GM18951 (cell line): ENCODE data around the gene KIF6.

Experiments used
- POLR2A ChIP-seq: IDR thresholded peaks from 4 replicates; pipeline ENCODE4 v1.6.1; 2011; ENCODE audit warnings: mild to moderate bottlenecking; ENCODE audit not compliant: insufficient read length, insufficient read depth; ENCODE audit errors: extremely low read depth
- in situ Hi-C: fragments of 300-500 bp; cut with MboI; formaldehyde crosslinking; loops from one replicate; pipeline ENCODE4 v1.12.0; 2022; ENCODE audit warnings: low sequenced_read_pairs, mixed read lengths, inconsistent platforms; ENCODE audit not compliant: unreplicated experiment

Gene KIF6

DNA sequence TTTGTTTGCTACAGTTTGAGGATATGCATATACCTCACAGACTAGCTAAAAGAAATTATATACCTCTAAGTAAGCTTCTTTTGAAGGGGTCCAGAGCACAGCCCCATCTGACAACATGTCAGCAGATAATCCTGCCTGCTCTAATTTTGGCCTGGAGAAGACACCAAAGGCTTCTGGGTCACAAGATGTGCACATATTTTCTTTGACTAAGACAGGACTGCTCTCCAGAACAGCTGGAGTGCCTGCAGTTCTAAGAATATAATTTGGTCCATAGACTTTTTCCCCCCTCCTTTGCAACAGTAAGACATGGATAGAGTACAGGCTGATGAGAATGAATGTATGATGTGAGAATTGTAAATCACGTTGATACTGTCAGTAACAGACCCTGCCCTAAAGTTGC is 294.8 kb downstream of the KIF6 start:
- no peak for TF ChIP-seq POLR2A
- in situ Hi-C loops = no loop called here

DNA sequence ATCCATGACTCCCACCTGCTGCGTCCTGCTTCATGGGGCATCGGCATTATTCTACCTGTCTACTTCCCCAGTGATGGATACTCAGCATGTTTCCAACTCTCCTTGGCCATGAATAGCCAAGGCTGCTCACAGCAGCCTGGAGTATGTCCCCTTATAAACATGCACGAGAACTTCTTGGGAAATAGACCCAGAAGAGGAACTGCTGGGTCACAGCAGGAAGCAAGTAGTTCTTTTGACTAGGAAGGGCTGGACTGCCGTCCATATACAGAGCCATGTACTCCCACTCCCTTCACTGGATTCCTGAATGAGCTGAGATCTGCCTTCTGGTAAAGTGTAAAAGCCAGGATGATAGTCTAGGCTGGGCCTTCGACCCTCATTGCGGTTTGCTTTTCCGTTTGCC is 296.4 kb downstream of the KIF6 start:
- no peak for TF ChIP-seq POLR2A
- in situ Hi-C loops = no loop called here

DNA sequence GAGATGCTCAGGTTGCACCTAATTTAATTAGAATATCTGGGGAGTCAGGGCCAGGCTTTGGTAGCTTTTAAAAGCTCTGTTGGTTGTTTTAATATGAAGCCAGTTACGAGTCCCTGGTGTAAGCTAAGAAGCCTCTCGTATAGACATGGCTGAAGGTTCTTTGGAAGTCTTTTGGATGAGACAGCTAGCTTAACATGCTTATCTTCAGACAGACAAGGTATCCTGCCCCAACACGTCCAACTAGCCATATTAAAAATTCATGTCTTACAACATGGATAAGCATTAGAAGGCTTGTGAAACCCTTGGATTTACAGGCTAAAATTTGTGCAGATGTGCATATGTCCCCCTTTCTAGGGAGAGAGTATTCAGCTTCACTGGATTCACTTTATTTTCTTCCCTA is 297.1 kb downstream of the KIF6 start:
- no peak for TF ChIP-seq POLR2A
- in situ Hi-C loops = no loop called here

DNA sequence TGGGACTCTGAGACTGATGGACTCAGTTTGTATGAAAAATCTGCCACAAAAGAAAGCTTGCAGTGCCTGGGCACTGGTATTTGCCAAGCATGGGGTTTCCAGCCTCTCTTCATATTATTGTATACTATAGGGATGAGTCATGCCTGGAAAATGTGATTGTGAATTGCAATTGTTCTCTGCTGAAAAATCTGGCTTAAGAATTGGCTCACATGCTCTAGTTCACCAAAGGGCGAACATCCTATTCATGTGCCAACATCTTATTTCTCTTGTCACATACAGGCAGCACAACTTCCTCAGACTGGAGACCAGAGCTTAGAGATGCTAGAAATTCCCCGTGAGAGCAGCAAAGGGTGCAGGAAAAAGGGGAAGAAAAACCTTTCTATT is 299.1 kb downstream of the KIF6 start:
- in situ Hi-C loops = no loop called here

DNA sequence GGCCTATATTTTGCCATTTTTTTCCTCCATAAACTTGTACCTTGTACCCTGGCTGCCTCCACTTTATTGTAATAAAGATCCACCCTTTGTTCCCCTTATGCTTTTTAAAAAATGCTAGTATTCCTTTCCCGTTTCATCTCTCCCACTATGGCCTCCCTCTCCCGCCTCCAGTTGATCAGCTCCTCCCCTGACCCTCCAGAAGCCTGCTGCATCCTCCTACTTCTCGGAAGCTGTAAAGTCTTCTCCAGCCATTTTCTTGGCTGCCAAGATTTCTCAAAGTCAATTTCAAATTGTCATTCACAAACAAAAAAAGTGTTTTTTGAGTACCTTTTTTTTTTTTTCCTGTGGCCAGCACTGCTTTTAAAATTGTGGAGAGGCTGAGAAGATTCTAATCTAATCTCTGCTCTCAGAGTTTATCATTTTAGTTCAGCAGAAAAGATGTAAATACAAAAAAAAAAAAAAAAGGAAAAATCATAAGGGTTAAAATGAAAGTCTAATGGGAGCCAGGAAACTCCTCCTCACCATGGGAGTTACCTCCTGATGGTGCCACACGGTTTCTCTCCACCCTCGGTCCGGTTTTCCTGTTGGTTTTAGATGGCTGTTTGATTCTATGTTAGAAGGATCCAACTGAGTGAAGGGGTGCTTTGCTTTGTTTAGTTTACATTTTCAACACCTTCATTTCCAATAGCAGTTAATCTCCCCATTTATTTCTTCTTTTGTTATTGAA is 299.7 kb downstream of the KIF6 start:
- no peak for TF ChIP-seq POLR2A
- in situ Hi-C loops = no loop called here

More for the DNA sequence above, 299.1 kb downstream of the KIF6 start:
- TF ChIP-seq POLR2A = no peak

DNA sequence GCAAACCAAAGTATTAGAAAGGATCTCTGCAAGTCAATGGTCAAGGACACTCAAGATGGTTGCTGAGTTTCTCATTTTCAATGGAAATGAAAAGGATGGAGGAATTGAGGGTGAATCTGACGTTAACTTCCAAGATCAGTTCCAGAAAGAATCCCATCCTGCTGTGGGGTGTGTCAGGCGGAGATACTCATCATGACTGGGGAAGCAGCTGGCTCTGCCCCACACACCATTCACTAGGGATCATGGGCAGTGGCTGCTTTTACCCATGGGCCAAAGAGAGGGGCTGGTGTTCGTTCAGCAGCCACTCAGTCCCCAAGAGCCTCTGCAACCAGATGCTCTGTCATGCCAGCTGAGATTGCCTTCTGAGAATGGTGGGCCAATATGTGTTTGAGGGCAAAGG is 300.4 kb downstream of the KIF6 start:
- in situ Hi-C loops = no loop called here
- no peak for TF ChIP-seq POLR2A

DNA sequence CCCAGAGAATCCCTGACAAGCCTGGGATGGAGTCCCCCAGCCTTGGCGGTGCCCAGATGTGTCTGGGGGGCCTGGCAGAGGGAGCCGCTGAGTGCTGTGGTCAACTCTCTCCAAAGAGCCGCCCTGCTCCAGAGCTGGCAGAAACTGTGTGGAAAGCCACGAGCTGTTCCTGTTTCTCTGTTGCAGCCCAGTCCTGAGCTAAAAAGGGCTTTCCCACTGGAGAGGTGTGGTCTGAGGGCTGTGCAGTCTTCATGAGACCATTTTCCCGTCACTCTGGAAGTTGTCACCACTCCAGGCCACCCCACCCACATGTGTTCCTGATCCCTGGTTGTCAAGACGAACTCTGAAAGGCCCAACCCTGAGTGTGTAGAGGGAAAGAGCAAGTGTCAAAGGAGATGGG is 303.0 kb downstream of the KIF6 start:
- no peak for TF ChIP-seq POLR2A
- in situ Hi-C loops = no loop called here

DNA sequence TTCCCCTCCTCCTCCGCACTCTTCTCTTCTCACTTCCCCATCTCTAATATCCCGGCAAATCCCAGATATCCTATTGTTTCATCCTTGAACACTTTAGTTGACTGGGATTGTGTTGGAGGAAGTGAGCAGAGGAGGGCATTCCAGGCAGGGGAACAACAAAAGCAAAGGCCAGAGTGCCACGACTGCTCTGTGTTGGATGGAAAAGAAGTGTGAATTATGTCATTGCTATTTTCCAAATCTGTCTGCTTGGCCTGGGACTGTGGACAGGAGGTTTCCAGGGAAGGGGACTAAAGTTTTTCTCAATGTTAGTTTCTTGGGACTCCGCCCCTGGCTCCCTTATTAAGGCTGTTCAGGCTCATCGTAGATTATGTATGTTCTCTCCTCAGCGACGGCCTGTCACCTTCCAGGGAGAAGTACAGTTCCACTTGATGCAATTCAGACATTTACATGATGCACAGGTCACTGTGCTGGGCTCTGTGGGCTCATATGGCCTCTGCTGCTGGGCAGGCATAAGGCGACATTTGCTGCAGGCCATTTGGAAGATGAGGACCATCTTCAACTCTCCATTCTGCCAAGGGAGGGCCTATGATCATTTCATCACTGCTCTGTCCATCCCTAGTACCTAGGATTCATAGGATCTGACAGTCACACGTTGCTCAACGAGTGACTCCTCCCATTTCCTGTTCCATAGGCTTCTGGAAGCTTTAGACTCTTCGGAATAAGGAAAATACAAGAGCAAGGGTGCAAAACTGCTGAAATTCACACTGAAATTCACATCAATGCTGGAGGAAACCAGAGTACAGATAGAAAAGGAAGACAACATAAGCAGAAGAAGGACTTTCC is 303.6 kb downstream of the KIF6 start:
- TF ChIP-seq POLR2A = no peak
- in situ Hi-C loops = no loop called here

DNA sequence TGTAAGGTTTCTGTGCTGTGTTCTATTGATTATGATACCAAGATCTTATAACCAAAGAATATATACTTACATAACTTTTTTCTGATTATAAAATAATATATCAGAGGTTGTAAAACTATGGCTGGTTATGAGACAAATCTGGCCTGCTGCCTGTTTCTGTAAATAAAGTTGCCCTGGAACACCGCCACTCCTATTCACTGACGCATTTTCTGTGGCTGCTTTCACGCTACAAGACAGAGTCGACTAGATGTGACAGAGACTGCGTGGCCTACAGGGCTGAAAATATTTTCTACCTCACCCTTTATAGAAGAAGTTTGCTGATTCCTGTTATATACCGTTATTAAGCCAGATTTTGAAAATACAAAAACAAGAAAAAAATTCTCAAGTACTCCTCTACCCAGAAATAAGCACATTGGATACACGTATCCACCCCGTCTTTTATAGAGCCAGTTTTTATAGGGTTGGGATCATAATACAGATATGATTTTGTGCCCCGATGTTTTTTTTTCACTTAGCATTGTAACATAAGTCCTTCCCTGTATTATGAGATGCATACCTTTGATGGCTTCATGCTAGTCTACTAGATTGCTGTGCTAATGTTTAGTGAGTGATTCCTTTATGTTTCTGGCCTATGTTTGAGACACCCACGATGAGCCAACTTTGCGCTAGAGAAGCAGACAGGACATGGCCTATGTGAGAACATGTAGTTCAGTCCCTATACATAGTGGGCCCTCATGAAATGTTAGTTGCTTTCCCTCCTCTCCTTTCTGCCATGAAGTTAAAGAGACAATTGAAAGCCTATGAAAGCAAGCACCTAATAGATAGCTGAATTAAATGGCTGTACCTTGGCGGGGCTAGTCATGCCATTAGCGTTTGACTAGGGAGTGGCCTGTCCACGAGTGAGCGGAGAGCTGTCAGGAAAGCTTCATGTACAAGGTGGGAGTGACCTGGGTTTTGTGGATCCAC is 304.6 kb downstream of the KIF6 start:
- in situ Hi-C loops = no loop called here
- TF ChIP-seq POLR2A = no peak

DNA sequence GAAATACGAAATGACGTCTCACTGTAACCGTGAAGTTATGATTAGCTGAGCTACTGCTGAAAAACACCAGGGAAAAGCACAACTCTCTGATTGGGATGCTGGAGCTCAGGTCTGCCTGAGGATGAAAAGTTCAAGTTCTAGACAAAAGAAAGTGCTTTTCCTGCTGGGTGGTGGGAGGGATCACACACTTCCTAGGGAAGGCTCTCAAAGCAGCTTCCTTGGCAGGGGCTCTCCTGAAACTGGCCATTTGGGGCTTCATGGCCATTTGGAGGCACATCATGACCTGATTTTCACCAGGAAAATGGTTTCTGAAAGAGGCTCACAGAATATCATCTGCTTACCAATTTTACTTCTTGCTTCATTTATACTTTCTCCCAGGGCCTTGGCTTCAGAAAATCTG is 305.6 kb downstream of the KIF6 start:
- TF ChIP-seq POLR2A = no peak
- in situ Hi-C loops = no loop called here

DNA sequence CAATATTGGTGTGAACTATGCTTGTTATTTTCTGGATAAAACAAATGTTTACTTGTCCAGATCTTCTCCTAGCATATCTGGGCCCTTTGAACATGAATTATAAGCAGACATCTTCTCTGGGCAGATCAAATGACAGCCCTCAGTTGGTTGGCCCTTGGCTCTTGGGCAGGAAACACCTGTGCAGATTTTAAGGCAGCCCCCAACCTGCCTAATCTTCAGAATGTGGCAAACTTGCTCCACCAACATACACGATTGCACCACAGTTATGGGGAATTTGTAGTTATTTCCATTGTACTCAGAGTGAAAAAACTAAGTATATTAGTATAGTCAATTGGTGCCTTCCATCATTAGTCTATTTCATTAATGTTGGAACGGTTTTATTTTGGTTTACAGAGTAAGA is 307.8 kb downstream of the KIF6 start:
- no peak for TF ChIP-seq POLR2A

DNA sequence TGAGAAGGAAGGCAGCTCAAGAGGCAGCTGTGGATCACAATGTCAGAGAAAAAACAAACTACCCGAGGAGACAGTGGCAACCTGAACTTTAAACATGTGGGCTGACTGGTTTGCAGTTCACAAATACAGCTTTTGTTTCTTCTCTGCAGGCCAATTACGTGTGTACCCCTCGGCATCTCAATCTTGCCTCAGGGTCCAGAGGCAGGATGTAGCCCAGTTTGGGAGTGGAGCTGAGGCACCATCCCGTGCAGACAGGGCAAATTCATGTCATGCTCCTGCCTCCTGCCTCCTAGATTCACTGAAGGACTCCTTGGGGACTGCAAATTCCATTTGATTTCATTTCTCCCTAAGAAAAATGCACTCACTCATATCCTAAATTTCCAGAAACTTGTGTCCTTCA is 308.5 kb downstream of the KIF6 start:
- in situ Hi-C loops = no loop called here
- TF ChIP-seq POLR2A = no peak

More for the DNA sequence above, 307.8 kb downstream of the KIF6 start:
- in situ Hi-C loops = no loop called here

DNA sequence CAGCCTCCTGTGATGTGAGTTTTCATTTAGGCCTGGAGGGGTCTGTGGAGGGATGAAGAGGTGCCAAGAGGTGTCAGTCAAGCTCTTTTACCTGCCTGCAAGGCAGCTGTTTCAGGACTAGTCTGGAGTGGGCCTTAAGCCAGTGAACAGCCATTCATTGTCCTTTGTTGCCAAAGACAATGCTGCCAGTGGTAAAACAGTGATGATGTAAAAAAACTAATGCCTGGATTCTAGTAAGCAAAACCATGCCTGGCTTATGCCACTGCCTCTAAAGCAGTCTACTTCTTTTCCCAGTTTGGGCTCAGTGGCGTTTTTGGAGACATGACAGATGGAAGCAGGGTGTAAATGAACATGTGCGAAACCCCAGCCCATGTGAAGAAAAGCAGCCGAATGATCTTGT is 309.2 kb downstream of the KIF6 start:
- TF ChIP-seq POLR2A = no peak
- in situ Hi-C loops = no loop called here
